ENCODE measurements around the gene SLC25A44.

Gene SLC25A44

DNA sequence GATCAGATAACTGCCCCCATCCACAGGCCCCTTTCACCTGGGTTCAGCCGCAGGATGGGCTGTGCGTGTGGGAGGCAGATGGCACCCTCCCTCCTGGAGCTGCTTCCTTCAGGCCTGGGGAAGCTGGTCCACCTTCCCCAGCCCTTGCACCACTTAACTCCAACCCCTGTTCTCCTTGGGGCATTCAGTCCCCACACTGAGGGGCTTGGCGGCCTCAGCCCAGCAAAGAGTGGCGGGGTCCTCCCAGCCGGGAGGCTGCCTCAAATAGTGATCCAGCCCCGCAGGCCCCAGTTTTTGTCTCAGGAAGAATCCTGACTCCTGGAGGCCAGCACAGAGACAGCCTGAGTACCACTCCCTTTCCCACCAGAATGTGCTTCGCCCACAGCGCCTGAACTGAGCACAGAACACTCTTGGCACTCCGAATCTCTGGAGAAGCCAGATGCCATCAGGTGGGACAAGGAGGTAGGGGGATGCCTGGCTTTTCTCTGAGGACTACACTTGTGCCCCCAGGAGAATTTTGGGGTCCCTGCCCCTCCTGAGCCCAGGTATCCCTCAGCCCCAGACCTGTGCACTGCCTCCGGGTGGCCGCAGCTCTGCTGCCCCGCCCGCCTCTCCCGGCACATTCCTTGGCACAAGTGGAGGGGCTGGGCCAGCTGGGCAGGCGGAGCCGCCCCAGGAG lies 53.0 kb downstream of the SLC25A44 start:
- ATAC-seq: peak; percentile 3; the same call in 2 of the 3 replicates
- no peak for TF ChIP-seq ESRRG (CRISPR knock-in tag; IDR thresholded peaks at IDR 0.05)
- no peak for TF ChIP-seq ISL1 (CRISPR knock-in tag; IDR thresholded peaks at IDR 0.05)
- no peak for TF ChIP-seq ZNF565 (CRISPR knock-in tag; conservative IDR thresholded peaks at IDR 0.05; ENCODE audit: low read depth)
- TF ChIP-seq PPARA (CRISPR knock-in tag; IDR thresholded peaks at IDR 0.05; ENCODE audit: borderline replicate concordance): no peak
- no peak for TF ChIP-seq ZFP30 (CRISPR knock-in tag; IDR thresholded peaks at IDR 0.05)
- TF ChIP-seq, protein P1, sequence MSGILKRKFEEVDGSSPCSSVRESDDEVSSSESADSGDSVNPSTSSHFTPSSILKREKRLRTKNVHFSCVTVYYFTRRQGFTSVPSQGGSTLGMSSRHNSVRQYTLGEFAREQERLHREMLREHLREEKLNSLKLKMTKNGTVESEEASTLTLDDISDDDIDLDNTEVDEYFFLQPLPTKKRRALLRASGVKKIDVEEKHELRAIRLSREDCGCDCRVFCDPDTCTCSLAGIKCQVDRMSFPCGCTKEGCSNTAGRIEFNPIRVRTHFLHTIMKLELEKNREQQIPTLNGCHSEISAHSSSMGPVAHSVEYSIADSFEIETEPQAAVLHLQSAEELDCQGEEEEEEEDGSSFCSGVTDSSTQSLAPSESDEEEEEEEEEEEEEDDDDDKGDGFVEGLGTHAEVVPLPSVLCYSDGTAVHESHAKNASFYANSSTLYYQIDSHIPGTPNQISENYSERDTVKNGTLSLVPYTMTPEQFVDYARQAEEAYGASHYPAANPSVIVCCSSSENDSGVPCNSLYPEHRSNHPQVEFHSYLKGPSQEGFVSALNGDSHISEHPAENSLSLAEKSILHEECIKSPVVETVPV (CRISPR knock-in tag; IDR thresholded peaks at IDR 0.05): no peak
- TF ChIP-seq, protein P2, sequence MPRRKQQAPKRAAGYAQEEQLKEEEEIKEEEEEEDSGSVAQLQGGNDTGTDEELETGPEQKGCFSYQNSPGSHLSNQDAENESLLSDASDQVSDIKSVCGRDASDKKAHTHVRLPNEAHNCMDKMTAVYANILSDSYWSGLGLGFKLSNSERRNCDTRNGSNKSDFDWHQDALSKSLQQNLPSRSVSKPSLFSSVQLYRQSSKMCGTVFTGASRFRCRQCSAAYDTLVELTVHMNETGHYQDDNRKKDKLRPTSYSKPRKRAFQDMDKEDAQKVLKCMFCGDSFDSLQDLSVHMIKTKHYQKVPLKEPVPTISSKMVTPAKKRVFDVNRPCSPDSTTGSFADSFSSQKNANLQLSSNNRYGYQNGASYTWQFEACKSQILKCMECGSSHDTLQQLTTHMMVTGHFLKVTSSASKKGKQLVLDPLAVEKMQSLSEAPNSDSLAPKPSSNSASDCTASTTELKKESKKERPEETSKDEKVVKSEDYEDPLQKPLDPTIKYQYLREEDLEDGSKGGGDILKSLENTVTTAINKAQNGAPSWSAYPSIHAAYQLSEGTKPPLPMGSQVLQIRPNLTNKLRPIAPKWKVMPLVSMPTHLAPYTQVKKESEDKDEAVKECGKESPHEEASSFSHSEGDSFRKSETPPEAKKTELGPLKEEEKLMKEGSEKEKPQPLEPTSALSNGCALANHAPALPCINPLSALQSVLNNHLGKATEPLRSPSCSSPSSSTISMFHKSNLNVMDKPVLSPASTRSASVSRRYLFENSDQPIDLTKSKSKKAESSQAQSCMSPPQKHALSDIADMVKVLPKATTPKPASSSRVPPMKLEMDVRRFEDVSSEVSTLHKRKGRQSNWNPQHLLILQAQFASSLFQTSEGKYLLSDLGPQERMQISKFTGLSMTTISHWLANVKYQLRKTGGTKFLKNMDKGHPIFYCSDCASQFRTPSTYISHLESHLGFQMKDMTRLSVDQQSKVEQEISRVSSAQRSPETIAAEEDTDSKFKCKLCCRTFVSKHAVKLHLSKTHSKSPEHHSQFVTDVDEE (CRISPR knock-in tag; IDR thresholded peaks at IDR 0.05): no peak
- no peak for TF ChIP-seq ARNTL (CRISPR knock-in tag; IDR thresholded peaks at IDR 0.05; ENCODE audit: borderline replicate concordance, low read depth)
- TF ChIP-seq RARB (CRISPR knock-in tag; IDR thresholded peaks at IDR 0.05): no peak

DNA sequence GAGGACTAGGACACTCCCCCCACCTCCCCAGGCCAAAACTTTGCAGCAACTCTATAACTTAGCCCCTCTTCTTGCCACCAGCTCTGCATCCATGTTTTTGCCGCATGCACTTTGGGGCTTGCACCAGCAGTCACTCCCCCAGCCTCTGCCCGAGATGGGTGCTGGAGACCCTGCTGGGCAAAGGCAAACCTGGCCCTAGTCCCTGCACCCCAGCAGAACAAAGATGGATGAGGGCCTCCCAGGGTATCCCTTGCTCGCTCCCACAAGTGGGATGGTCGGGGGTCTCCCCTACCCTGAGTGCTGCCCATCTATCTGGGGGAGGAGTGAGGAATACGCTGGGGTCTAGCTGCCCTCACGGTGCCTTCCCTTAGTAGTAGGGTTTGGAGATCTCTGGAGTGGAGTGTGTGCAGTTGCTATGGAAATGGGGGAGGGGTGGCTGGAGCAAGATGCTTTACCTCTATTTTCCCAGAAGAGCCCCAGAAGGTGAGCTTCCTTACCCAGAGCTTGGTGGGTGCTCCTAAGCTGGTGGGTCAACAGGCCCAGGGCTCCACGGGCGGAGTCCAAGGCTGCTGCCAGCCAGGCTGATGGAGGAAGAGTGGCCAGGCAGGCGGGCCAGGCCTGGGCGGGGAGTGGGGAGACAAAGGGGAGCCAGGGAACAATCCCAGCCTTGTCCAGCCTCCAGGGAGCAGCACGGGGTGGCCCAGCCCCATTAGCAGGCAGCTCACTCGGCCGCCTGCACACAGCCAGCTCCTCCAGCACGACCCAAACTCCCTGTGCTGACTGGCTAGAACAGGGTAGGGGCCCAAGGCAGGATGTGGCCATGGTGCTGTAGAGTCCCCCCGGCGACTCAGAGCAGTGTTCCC lies 53.8 kb downstream of the SLC25A44 start, which contains the start of gene PAQR6:
TSS of gene PAQR6 (minus strand) at position 597 of the 863 bp plus-strand sequence. CDS start 1,325 bp downstream, outside the sequence.
- TF ChIP-seq, protein P2 (CRISPR knock-in tag; IDR thresholded peaks at IDR 0.05): no peak
- TF ChIP-seq ZNF8 (CRISPR knock-in tag; IDR thresholded peaks at IDR 0.05) (no peak), ESRRG (CRISPR knock-in tag; IDR thresholded peaks at IDR 0.05) (no peak), PPARA (CRISPR knock-in tag; IDR thresholded peaks at IDR 0.05; ENCODE audit: borderline replicate concordance) (no peak), TCF4 (CRISPR knock-in tag; IDR thresholded peaks at IDR 0.05; ENCODE audit: borderline replicate concordance) (no peak), RARB (CRISPR knock-in tag; IDR thresholded peaks at IDR 0.05) (no peak), ZNF565 (CRISPR knock-in tag; conservative IDR thresholded peaks at IDR 0.05; ENCODE audit: low read depth) (no peak), GLIS3 (CRISPR knock-in tag; IDR thresholded peaks at IDR 0.05) (no peak), TOX (CRISPR knock-in tag; IDR thresholded peaks at IDR 0.05; ENCODE audit: borderline replicate concordance) (no peak), CSDC2 (CRISPR knock-in tag; IDR thresholded peaks at IDR 0.05) (no peak), BACH2 (CRISPR knock-in tag; IDR thresholded peaks at IDR 0.05; ENCODE audit: borderline replicate concordance) (no peak), OSR1 (CRISPR knock-in tag; IDR thresholded peaks at IDR 0.05) (no peak)
- TF ChIP-seq, protein P1 (CRISPR knock-in tag; IDR thresholded peaks at IDR 0.05): no peak
- TF ChIP-seq, protein P3, sequence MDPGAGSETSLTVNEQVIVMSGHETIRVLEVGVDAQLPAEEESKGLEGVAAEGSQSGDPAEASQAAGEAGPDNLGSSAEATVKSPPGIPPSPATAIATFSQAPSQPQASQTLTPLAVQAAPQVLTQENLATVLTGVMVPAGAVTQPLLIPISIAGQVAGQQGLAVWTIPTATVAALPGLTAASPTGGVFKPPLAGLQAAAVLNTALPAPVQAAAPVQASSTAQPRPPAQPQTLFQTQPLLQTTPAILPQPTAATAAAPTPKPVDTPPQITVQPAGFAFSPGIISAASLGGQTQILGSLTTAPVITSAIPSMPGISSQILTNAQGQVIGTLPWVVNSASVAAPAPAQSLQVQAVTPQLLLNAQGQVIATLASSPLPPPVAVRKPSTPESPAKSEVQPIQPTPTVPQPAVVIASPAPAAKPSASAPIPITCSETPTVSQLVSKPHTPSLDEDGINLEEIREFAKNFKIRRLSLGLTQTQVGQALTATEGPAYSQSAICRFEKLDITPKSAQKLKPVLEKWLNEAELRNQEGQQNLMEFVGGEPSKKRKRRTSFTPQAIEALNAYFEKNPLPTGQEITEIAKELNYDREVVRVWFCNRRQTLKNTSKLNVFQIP (CRISPR knock-in tag; IDR thresholded peaks at IDR 0.05; ENCODE audit: borderline replicate concordance, low read depth): no peak
- peak; percentile 5 for ATAC-seq
